Bronchial epithelial cell (primary cell): ENCODE results near the gene GIPC2. TPM values are rescaled to one million over a fixed set of nuclear protein-coding genes. Genes with fewer than 3 reads are reported as not detected.

Experiments
- DNase-seq: peaks from one replicate; pipeline ENCODE4 v3.0.0-alpha.2; 2010; ENCODE audit warnings: low read depth
- FAIRE-seq: peaks from 2 replicates; lab custom pipeline; 2011; peaks lifted over from hg19 to GRCh38; lab: Jason Lieb, UNC
- H3K27me3 ChIP-seq: 2 replicates; pipeline ENCODE4 v1.5.1; 2011; ENCODE audit warnings: low read length; ENCODE audit not compliant: control insufficient read depth, insufficient read depth
- H3K36me3 ChIP-seq: 2 replicates; pipeline ENCODE4 v1.5.1; 2011; ENCODE audit warnings: low read length; ENCODE audit not compliant: control insufficient read depth, insufficient read depth
- H3K4me3 ChIP-seq: 2 replicates; pipeline ENCODE4 v1.5.1; 2011; ENCODE audit warnings: mild to moderate bottlenecking, low read depth, low read length, control low read depth
- total RNA-seq: library from RNA; depleted of rRNA; stranded (reverse); fragments of >200 nt; gene quantifications from 2 replicates; pipeline ENCODE4 v1.2.1, GENCODE V29; 2014
- TF ChIP-seq, protein P1 (sequence below): IDR thresholded peaks from 2 replicates; pipeline ENCODE4 v1.5.1; 2011; ENCODE audit warnings: mild to moderate bottlenecking, moderate library complexity, low read length, control low read depth, inconsistent platforms; ENCODE audit not compliant: insufficient read depth, severe bottlenecking

GIPC2 gene
- total RNA-seq, 1 donor from 2014 or later: 1.1 TPM

DNA sequence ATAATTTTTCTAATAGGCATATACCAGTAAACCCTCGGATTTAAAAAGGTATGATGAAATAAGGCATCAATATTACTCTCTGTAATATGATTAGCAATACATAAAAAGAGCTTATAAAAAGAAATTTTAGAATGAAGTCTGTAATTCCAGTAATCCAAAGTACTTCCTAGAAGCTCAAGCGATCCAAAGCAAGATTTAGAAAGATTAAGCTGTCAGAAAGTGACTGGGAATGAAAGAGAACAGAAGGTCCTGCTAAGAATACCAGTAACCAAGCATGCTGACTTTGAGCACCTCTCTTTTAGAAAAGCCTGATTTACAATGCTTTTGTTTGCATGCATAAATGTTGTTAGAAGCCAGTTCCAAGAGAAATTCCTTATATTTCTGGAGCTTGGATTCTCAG is 125.1 kb downstream of the GIPC2 start:
- no peak overlapping the region for H3K4me3 ChIP-seq
- no peak for DNase-seq
- no peaks in the 10 kb centered on the region for H3K36me3 ChIP-seq
- TF ChIP-seq, protein P1, sequence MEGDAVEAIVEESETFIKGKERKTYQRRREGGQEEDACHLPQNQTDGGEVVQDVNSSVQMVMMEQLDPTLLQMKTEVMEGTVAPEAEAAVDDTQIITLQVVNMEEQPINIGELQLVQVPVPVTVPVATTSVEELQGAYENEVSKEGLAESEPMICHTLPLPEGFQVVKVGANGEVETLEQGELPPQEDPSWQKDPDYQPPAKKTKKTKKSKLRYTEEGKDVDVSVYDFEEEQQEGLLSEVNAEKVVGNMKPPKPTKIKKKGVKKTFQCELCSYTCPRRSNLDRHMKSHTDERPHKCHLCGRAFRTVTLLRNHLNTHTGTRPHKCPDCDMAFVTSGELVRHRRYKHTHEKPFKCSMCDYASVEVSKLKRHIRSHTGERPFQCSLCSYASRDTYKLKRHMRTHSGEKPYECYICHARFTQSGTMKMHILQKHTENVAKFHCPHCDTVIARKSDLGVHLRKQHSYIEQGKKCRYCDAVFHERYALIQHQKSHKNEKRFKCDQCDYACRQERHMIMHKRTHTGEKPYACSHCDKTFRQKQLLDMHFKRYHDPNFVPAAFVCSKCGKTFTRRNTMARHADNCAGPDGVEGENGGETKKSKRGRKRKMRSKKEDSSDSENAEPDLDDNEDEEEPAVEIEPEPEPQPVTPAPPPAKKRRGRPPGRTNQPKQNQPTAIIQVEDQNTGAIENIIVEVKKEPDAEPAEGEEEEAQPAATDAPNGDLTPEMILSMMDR: no peak
- FAIRE-seq: no peak
- no peaks in the 10 kb centered on the region for H3K27me3 ChIP-seq

DNA sequence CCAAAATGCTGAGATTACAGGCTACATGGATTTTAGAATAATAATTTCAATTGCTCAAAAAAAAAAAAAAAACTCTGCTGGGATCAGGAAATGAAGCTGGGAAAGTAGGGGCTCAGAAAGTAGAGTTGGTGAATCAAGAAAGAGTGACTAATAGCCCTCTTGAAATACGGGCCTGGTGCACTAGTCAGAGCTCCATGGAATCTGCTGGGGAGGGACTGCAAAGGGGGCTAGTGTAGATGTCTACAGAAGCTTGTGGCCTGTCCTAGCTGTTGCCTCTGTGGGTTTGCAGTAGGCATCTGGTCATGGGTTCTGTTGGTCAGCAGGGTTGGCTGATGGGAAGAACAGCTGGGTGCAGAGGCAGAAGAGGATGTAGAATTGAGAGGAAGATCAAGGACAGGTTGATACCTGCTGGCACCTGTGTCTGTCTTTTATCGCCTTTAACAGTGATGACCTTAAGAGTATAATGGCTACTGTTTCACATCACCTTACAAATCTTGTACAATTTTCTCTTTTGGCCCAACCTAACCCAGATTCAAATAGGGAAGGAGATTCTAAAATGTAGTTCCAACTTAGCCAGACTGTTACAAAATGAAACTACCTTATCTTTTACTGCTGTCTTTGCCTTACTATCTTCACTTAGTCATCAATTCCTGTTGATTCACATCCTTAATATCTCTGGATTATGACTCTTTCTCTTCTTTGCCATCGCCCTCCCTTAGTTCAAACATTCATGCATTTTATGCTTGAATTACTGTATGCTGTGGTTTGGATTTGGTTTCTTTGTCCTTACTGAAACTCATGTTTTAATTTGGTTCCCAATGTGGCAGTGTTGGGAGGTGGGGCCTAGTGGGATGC is 126.2 kb downstream of the GIPC2 start:
- no peak for FAIRE-seq
- TF ChIP-seq, protein P1: no peak
- H3K36me3 ChIP-seq: no peaks in the 10 kb centered on the region
- H3K4me3 ChIP-seq: no peak overlapping the region
- DNase-seq: peak; percentile 87
- no peaks in the 10 kb centered on the region for H3K27me3 ChIP-seq

DNA sequence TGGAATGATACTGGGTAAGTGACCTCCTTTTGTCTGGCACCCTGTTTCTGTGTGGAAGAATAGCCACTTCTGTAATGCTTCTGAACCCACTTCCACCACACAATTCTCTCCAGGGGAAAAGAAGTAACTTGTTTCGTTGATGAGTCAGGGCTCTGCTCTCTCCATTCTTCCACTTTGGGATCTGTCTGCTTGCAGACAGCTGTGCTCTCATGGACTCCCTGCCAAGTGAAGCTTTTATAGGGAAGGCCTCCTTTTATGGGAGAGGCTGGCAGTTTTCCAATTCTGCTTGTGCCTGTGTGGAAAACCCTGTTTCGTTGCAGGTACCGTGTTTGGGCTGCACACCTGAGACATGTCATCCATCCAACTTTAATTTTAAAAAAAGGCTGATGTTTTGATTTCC is 130.7 kb downstream of the GIPC2 start:
- TF ChIP-seq, protein P1: no peak
- FAIRE-seq (peak; percentile 72), DNase-seq (peak; percentile 86)
- Histone ChIP-seq H3K4me3 (no peak overlapping the region), H3K36me3 (no peaks in the 10 kb centered on the region), H3K27me3 (no peaks in the 10 kb centered on the region)

DNA sequence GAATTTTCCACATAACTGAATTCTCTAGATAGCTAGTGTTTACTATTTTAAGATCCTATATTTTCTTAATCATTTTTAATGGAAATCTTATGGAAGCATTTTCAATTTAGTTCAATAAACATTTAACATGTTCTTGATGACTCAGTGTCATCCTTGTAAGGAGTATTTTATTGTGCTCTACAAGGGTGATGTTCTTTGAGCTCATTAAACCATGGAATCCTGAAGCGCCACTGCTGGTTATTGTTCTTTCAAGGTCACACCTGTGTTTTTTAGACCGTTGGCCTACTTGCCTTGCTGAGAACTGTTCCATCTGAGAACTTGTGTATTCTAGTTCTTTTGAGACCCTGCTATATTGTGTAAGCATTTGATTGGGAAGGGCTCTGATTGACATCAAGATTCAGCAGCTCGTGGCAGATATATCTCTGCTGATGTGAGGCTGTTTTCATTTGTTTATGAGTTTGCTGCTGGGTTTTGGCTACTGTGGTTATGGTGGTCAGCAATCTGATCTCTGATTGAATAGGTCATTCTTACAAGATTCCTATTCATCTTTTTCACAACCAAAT is 132.0 kb downstream of the GIPC2 start:
- TF ChIP-seq, protein P1: no peak
- Histone ChIP-seq H3K4me3 (no peak overlapping the region), H3K27me3 (no peaks in the 10 kb centered on the region), H3K36me3 (no peaks in the 10 kb centered on the region)
- DNase-seq (no peak), FAIRE-seq (no peak)

DNA sequence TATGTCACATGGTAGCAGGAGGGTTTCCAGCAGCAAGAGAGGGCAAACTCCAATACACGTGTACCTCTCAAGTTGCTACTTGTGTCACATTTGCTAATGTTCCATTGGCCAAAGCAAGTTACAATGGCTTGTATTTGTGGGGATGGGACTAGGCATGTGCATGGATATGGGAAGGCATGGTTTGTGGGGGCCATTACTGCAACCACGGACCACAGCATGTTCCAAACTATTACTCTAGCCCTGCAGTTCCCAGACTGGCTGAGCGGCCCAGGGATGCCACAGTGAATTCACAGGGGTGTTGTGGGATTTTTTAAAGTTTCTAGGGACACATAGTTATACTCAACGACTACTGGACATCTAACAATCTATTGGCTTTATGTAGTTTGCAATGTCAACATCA is 133.1 kb downstream of the GIPC2 start:
- TF ChIP-seq, protein P1: no peak
- DNase-seq: no peak
- Histone ChIP-seq H3K27me3 (no peaks in the 10 kb centered on the region), H3K36me3 (no peaks in the 10 kb centered on the region), H3K4me3 (no peak overlapping the region)
- no peak for FAIRE-seq
